Left kidney (tissue), 2 donors: ENCODE results near the gene BOD1. TPM values are rescaled to one million over a fixed set of nuclear protein-coding genes. Genes with fewer than 3 reads are reported as not detected.

Experiments used
- DNase-seq: peaks from one replicate; pipeline ENCODE4 v3.0.0-alpha.2; 2013
- polyA plus RNA-seq: library from polyadenylated mRNA; unstranded; fragments of 120-200 nt; gene quantifications from one replicate; pipeline ENCODE4 v1.2.1, GENCODE V29; 2013; ENCODE audit not compliant: insufficient read length

The BOD1 gene
- polyA plus RNA-seq, 1 donor: 123 TPM

DNA sequence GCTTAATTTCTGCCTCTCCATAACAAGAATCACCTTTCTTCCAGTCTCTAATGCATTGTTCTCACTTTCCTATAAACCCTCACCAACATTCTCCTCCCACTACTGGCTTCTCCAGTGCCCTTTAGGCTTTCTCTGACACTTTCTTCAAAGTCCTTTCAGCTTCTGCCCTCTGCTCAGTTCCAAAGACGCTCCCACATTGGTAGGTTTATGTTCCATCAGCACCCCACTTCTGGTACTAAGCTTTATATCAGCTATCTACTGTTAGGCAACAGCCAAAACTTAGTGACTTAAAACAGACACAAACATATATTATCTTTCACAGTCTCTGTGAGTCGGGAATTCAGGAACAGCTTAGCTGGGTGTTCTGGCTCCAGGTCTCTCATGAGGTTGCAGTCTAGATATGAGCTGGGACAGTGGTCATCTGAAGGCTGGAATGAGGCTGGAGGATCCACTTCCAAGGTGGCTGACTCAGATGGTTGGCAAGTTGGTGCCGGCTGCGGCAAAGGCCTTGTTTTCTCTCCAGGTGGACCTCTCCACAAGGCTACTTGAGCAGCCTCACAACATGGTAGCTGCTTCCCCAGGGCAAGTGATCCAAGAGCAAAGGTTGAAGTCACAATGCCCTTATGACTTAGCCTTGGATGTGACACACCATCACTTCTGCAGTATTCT is 37.4 kb downstream of the BOD1 start:
- no peak for DNase-seq

DNA sequence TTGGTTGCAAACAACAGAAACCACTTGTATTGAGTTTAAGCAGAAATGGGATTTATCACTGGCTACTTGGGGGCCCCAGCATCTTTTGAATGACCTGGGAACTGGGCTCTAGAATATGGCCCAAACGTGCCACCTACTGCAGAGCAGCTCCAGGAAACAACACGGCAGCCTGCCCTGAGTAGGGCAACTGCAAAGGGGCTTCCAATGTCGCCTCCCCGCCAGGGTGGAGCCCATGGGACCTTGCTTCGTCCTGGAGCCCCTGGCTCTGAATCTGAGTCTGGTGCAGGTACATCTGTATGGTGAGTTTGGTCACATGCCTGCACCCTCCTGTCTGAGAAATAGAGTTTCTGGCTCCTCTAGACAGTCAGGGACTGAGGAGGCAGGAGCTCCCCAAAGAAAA is 38.6 kb downstream of the BOD1 start:
- no peak for DNase-seq

DNA sequence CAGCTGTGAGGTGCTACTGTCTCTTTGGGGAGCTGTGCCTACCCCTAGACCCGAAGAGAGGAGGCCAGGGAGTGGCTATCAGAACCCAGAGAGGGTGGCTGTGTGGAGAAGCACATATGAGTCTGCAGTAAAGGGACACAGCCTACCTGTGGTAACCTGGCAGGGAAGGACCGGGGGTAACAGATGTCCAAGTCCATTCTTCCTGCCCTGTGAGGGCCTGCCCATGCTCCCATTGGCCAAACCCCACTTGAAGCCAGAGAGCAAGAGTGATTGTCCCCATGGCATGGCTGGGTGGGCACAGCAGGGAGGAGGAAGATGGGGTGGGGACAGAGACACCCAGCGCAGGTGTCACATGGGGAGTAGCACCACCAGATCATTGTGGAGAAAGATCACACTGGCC is 39.3 kb downstream of the BOD1 start:
- DNase-seq: no peak

DNA sequence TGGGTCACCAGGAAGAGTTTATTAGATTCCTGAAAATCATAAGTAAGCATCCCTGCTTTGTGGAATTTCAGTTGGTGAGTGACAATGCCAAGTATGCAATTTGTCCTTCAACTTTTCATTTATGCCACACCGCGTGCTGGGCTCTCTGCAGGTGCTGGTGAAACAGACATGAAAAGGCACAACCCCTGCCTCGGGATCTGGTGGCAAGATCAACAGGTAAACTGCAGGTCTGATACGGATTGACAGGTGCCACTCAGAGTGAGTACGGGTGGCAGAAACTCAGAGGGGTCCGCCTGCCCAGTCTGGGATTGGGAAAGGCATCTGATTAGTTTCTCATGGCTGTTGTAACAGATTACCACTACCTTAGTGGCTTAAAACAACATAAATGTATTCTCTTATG is 40.5 kb downstream of the BOD1 start:
- DNase-seq: no peak

DNA sequence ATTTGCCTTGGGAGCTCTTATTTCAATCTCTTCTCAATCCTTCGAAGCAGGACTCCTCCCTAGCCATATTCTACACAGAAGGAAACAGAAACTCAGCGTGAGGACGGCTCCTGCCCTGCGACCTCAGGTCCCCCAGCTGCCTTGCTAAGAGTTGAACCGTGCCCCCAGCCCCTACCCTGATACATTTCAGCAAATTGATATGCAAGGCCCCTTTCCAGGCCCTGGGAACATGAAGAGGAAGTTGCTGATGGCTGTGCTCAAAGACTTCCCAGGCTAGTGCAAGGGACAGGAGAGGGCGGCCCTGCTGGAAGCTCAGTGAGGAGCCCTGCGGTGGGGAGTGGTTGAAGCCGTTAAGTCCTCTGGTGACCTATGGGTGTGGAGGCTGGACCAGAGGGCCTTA is 41.5 kb downstream of the BOD1 start:
- no peak for DNase-seq

DNA sequence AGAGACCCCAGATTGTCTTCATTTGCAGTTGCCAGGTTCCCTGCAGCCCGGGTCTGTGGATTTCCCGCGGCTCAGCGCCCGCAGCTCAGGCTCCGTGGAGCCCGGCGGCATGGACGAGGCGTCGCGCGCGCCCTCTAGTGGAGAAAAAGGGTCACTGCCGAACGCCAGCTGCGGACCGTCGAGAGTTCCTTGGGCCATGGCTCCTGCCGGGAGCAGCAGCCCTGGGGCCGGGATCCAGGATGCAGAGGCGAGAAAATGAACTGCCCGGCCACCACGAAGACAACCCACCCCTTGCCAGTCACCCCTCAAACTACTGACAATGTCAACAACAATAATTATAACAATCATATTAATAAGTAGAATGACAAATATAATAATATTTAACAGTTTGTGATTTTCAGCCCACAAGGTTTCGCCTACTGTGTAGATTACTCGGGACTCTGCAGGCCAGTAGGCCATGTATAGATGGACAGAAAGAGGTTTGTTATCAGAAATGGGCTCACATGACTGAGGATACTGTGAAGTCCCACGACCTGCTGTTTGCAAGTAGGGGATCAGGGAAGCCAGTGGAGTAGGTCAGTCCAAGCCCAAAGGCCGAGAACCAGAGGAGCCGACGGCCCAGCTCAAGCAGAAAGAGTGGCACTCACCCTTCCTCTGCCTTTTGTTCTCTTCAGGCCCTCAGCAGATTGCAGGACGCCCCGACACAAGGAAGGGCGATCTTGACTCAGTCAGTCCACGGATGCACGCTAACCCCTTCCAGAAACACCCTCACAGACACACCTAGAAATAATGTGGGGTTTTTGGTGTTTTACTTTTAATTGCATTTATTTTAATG is 43.1 kb downstream of the BOD1 start:
- DNase-seq: peak; percentile 54

GRCh38 chr5:173572431-173573125 is 43.9 kb downstream of the BOD1 start:
- no peak for DNase-seq

- no peak for DNase-seq
These were observed 45.9 kb downstream of the BOD1 start for GRCh38 chr5:173570321-173571090.

DNA sequence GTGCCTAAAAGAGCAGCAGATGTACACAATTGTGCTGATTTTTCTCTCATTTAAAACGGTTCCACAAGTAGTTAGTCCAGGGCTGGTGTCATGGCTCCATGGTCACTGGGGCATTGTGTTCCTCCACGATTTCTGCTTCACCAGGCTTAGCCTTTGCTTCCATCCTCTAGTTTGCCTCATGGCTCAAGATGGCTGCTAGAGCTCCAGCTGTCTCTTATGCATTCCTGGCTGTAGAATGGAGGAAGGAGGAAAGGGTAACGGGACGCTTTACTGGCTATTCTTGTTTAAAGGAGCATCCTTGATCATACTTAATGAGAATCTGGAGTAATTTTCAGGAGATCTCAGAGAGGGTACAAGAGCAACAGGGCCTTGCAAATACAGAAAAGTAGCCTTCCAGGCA is 47.7 kb downstream of the BOD1 start:
- DNase-seq: no peak

- no peak for DNase-seq
These were observed 48.3 kb downstream of the BOD1 start for GRCh38 chr5:173568128-173568527.

DNA sequence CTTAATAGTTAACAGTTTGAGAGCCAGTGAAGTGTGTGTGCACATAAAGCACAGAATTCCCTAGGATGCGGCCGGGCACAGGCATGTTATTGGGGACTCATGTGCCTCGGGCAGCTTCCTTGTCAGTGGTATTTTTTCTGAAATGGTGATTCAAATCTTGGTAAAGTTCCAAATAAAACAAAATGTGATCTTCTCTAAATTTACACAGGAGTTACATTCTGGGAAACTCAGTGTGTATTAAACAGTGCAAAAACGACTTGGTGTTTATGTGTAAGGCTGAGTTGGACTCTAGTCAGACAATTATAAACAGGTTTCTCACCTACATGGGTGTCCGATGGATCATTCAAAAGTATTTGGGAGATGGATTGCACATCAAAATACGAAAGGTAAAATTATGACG is 48.9 kb downstream of the BOD1 start:
- no peak for DNase-seq

- DNase-seq: no peak
These were observed 50.9 kb downstream of the BOD1 start for GRCh38 chr5:173565491-173566072.

DNA sequence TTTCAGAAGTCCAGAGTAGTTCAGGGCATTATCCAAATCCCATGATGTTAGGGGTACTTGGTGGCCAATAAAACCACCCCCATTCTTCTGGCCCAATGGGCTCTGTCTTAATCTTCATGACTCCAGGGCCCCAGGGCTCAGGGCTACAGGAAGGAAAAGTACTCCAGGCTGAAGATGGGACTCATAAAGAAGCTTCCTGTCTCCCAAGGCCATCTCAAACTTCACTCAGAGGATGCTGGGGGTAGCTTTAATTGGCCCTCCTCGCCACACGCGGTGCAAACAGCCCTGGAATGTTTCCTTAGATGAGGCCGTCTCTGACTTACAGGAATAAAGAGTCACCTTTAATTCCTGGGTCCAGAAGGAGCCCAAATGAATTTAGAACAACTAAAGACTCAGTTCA is 52.3 kb downstream of the BOD1 start:
- DNase-seq: no peak

GRCh38 chr5:173563246-173563645 is 53.2 kb downstream of the BOD1 start:
- DNase-seq: no peak

GRCh38 chr5:173562451-173562850 is 54.0 kb downstream of the BOD1 start:
- no peak for DNase-seq
